MM.1S (cell line): ENCODE results near the gene SPOCK1.

ENCODE experiments used
- CTCF ChIP-seq: fragments of 300-600 bp; sonication (generic); IDR thresholded peaks from 2 replicates; pipeline ENCODE4 v1.5.1; 2016; ENCODE audit warnings: antibody characterized with exemption, low read length, mixed read lengths
- EZH2 ChIP-seq: fragments of 300-600 bp; sonication (generic); optimal IDR thresholded peaks from 2 replicates; pipeline ENCODE3; 2017; ENCODE audit warnings: low read depth, mild to moderate bottlenecking, antibody characterized with exemption, low read length, mixed read lengths
- EZH2phosphoT487 ChIP-seq: fragments of 300-600 bp; sonication (generic); IDR thresholded peaks from 2 replicates; pipeline ENCODE4 v1.6.1; 2018; ENCODE audit warnings: antibody characterized with exemption, low read length

DNA sequence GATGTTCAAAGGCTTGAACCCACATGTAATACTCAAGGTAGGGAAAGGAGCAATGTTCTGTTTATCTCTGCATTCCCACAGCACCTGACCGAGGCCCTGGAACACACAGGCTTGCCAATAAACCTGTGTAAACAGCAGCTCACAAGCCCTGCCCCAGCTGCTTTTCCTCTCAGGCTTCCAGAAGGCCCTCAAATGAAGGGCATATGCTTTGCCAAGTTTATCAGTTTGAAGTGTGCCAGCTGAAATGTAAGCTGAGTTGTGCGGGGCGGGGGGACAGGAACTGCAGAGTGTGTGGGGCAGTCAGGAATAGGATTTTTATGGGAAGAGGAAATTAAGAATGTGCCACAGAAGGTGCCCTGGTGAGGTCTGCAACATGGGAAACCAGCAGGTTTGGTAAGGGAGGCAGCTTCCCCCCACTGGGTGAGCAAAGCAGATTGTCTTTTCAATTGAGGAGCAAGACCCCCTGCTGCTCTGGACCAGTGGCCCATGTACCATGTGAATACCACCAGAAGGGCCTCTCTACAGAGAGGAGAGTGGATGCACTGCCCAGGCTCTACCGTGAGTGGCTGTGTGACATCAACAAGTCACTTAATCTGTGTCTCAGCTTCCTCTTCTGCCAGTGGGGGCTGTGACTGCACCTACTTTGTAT, 194.8 kb downstream of the SPOCK1 start:
- TF ChIP-seq CTCF = no peak
- no peak for TF ChIP-seq EZH2
- no peak for TF ChIP-seq EZH2phosphoT487
